Measurements from ENCODE around the gene RASGEF1B. TPM values are rescaled to one million over a fixed set of nuclear protein-coding genes. Genes with fewer than 3 reads are reported as not detected.

Gene RASGEF1B
- total RNA-seq, 4 donors from 2014 or later: 4.3 to 15.5 (median 10.2) TPM

- H3K36me3 ChIP-seq: peaks cover 0 to 7% of the 10 kb centered on the region in 2 donors
Observed at GRCh38 chr4:81454948-81455347, 16.8 kb downstream of the RASGEF1B start.

GRCh38 chr4:81454499-81454898 is 17.2 kb downstream of the RASGEF1B start:
- Histone ChIP-seq H3K27me3 (no peaks in the 10 kb centered on the region), H3K9me3 (no peaks in the 10 kb centered on the region), H3K4me1 (no peaks in the 10 kb centered on the region), H3K4me3 (replicated peaks in 1 of 3) (no peak overlapping the region), H3K36me3 (peaks cover 0 to 7% of the 10 kb centered on the region in 2 donors), H3K27ac (no peak overlapping the region)
- 72 to 76% methylated on average over 5 of the region's 5 CpGs for WGBS, 2 donors
- no peak for DNase-seq
- intact Hi-C loops (cut with DNase I): no loop called here
- TF ChIP-seq CTCF (IDR thresholded peaks at IDR 0.05) (no peak), POLR2A (IDR thresholded peaks at IDR 0.05) (no peak)

More at GRCh38 chr4:81454948-81455347, 16.8 kb downstream of the RASGEF1B start:
- Histone ChIP-seq H3K4me1 (no peaks in the 10 kb centered on the region), H3K4me3 (replicated peaks in 1 of 3) (no peak overlapping the region), H3K27me3 (no peaks in the 10 kb centered on the region), H3K27ac (no peak overlapping the region), H3K9me3 (no peaks in the 10 kb centered on the region)
- TF ChIP-seq POLR2A (IDR thresholded peaks at IDR 0.05) (no peak), CTCF (IDR thresholded peaks at IDR 0.05) (no peak)
- intact Hi-C loops (cut with DNase I): no loop called here
- 94 to 95% methylated on average over 2 of the region's 2 CpGs for WGBS, 2 donors
- DNase-seq: no peak

- Histone ChIP-seq H3K4me1 (no peaks in the 10 kb centered on the region), H3K9me3 (no peaks in the 10 kb centered on the region), H3K27me3 (no peaks in the 10 kb centered on the region), H3K36me3 (peaks cover 0 to 9% of the 10 kb centered on the region in 2 donors), H3K27ac (no peak overlapping the region), H3K4me3 (replicated peaks in 1 of 3) (no peak overlapping the region)
- DNase-seq: no peak
- intact Hi-C loops (cut with DNase I): no loop called here
- 87 to 93% methylated on average over 4 of the region's 4 CpGs for WGBS, 2 donors
- no peak for TF ChIP-seq POLR2A (IDR thresholded peaks at IDR 0.05)
Observed at GRCh38 chr4:81453024-81453423, 18.7 kb downstream of the RASGEF1B start.

- Histone ChIP-seq H3K4me3 (replicated peaks in 1 of 3) (no peak overlapping the region), H3K4me1 (no peaks in the 10 kb centered on the region), H3K27ac (no peak overlapping the region), H3K27me3 (no peaks in the 10 kb centered on the region), H3K36me3 (peaks cover 0 to 11% of the 10 kb centered on the region in 2 donors), H3K9me3 (no peaks in the 10 kb centered on the region)
- intact Hi-C loops (cut with DNase I): no loop called here
- 98 to 100% methylated on average over 1 of the region's 1 CpG for WGBS, 2 donors
- TF ChIP-seq CTCF (IDR thresholded peaks at IDR 0.05) (no peak), POLR2A (IDR thresholded peaks at IDR 0.05) (no peak)
- no peak for DNase-seq
Observed at GRCh38 chr4:81452452-81453006, 19.2 kb downstream of the RASGEF1B start.

GRCh38 chr4:81449015-81449414 is 22.7 kb downstream of the RASGEF1B start:
- no peak for DNase-seq
- Histone ChIP-seq H3K27ac (no peak overlapping the region), H3K4me3 (replicated peaks in 1 of 3) (no peak overlapping the region), H3K27me3 (no peaks in the 10 kb centered on the region), H3K4me1 (no peaks in the 10 kb centered on the region), H3K36me3 (peaks cover 2 to 15% of the 10 kb centered on the region in 2 donors), H3K9me3 (no peaks in the 10 kb centered on the region)
- TF ChIP-seq POLR2A (IDR thresholded peaks at IDR 0.05) (no peak), CTCF (IDR thresholded peaks at IDR 0.05) (no peak)
- intact Hi-C loops (cut with DNase I): no loop called here
- 93 to 96% methylated on average over 6 of the region's 6 CpGs for WGBS, 2 donors

Data from thyroid gland (tissue), 4 donors.